RWPE1 (cell line): ENCODE results near the gene CHMP1A.

Experiments
- CTCF ChIA-PET: fragments of 350-600 bp; sonication (Branson Sonifier 250); formaldehyde crosslinking; extraction: SDS; loops from one replicate; lab custom pipeline; 2021; lab: Yijun Ruan, JAX
- POLR2A ChIA-PET: fragments of 400-600 bp; formaldehyde crosslinking; extraction: SDS; loops from one replicate; lab custom pipeline; 2020; ENCODE audit warnings: antibody characterized with exemption; ENCODE audit not compliant: low non-redundant PET; lab: Yijun Ruan, JAX
- DNase-seq: peaks from one replicate; pipeline ENCODE4 v3.0.0; 2012; ENCODE audit warnings: low spot score
- H3K27ac ChIP-seq: fragments of 450-650 bp; 2 replicates; pipeline ENCODE4 v1.5.1; 2017
- CTCF ChIP-seq: fragments of 450-650 bp; conservative IDR thresholded peaks from 2 replicates; pipeline ENCODE4 v1.5.1; 2017; ENCODE audit warnings: low read depth, mild to moderate bottlenecking

CHMP1A gene

GRCh38 chr16:89633064-89633631 lies 24.4 kb downstream of the CHMP1A start:
- CTCF ChIA-PET = interaction anchor here (0.6 to 1.6 kb wide), 7 partner anchors 8 to 755 kb away, joined by 3 to 8 read pairs (median 4); no protein-coding TSS in a partner anchor
- H3K27ac ChIP-seq = peak overlapping the region; percentile 88

GRCh38 chr16:89629827-89630610 lies 27.5 kb downstream of the CHMP1A start:
- CTCF ChIA-PET = interaction anchor here (0.6 to 1.0 kb wide), 3 partner anchors 20 to 41 kb away, joined by 3 to 8 read pairs (median 4); no protein-coding TSS in a partner anchor
- POLR2A ChIA-PET = no interaction called here
- H3K27ac ChIP-seq = no peak overlapping the region
- TF ChIP-seq CTCF = no peak
- no peak for DNase-seq

More at GRCh38 chr16:89633064-89633631, 24.4 kb downstream of the CHMP1A start:
- no peak for TF ChIP-seq CTCF
- peak; percentile 78 for DNase-seq
- POLR2A ChIA-PET = interaction anchor here (0.9 kb wide), 1 partner anchor 33 kb away, joined by 4 read pairs; no protein-coding TSS in a partner anchor

- TF ChIP-seq CTCF = no peak
- no peak overlapping the region for H3K27ac ChIP-seq
- no peak for DNase-seq
- ChIA-PET POLR2A (no interaction called here), CTCF (no interaction called here)
Observed at GRCh38 chr16:89624777-89625761, 32.4 kb downstream of the CHMP1A start.

GRCh38 chr16:89623511-89624261 lies 33.8 kb downstream of the CHMP1A start:
- no peak for DNase-seq
- POLR2A ChIA-PET = no interaction called here
- no peak for TF ChIP-seq CTCF
- CTCF ChIA-PET = interaction anchor here (0.8 kb wide), 1 partner anchor 10 kb away, joined by 4 read pairs; no protein-coding TSS in a partner anchor
- peak overlapping the region; percentile 31 for H3K27ac ChIP-seq

- TF ChIP-seq CTCF = no peak
Observed at GRCh38 chr16:89621698-89622409, 35.7 kb downstream of the CHMP1A start.

More at GRCh38 chr16:89621698-89622409, 35.7 kb downstream of the CHMP1A start:
- H3K27ac ChIP-seq = no peak overlapping the region
- DNase-seq = no peak
- CTCF ChIA-PET = interaction anchor here (0.7 kb wide), 1 partner anchor 11 kb away, joined by 4 read pairs; no protein-coding TSS in a partner anchor
- POLR2A ChIA-PET = interaction anchor here (0.6 kb wide), 1 partner anchor 62 kb away, joined by 3 read pairs; no protein-coding TSS in a partner anchor
